HG02759 (cell line): ENCODE data around the gene SSTR4.

Experiments
- ATAC-seq: cut with Tn5 transposase; IDR thresholded peaks from one replicate; pipeline ENCODE4 v1.9.1; 2021; ENCODE audit warnings: mild to moderate bottlenecking, moderate library complexity; ENCODE audit not compliant: unreplicated experiment

The SSTR4 gene

DNA sequence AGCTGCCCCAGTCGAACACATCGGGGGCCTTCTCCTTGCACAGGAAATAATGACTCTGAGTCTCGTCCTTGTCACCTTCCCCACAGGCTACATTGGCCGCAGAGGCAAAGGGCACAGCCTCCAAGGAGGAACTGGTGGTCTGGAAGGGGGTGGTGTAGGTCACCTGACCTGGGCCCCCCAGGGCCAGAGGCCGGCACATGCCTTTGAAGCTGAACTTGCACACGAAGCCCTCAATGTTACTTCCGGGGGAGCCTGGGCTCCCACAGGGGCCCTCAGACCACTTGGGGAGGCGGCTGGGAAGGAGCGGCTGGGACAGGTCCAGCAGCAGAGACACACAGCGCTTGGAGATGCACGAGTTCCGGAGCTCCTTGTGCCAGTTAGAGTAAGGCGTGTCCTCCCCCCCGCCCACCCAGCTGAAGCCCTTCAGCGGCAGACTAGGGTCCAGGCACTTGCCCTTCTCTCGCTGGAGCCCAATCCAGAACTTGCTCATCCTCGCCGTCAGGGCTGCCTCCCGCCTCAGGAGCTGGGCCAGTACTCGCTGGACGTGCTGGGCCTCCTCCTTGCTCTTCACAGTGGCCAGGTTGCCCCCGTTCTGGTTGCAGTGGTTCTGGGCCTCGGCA lies 50.4 kb downstream of the SSTR4 start:
- ATAC-seq, result no peak

DNA sequence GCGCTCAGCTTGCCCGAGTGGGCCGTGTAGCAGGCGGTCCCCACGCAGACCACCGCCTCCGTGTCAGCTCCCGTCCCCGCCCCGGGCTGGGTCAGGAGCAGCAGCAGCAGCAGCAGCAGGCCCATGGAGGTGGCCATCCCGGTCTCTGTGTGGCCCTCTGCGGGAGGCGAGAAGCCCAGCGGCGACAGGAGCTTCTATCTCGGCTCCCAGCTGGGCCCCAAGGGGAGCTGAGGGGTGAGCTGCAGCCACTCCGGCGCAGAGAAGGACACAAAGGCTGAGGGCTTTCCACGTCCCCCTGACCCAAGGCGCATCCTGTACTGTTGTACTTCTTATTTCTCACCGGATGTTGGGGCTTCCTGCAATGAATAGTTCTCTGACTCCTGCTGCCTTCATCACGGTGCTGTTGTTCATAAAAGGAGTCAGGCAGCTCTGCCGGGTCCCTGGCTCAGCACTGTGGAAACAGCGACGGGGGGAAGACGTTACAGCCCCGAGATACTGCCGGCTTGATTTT lies 51.0 kb downstream of the SSTR4 start, which contains the start of gene CD93:
CD93 (minus strand) TSS at position 269 of the 511 bp plus-strand sequence; CDS start at position 137, 132 bp downstream.
- ATAC-seq, result no peak

GRCh38 chr20:23086931-23087411 lies 51.9 kb downstream of the SSTR4 start:
- ATAC-seq, result no peak

- no peak for ATAC-seq
These were observed 52.6 kb downstream of the SSTR4 start for GRCh38 chr20:23087587-23088251.
